Colonic mucosa (tissue), 4 donors: ENCODE data around the gene PBX4. TPM values are rescaled to one million over a fixed set of nuclear protein-coding genes. Genes with fewer than 3 reads are reported as not detected.

Experiments
- DNase-seq: peaks from one replicate; pipeline ENCODE4 v3.0.0-alpha.2; 2020
- H3K27ac ChIP-seq: fragments of 200-600 bp; one replicate; pipeline ENCODE4 v1.8.0; 2021
- H3K27me3 ChIP-seq: fragments of 200-600 bp; one replicate; pipeline ENCODE4 v1.8.0; 2021
- H3K36me3 ChIP-seq: fragments of 200-600 bp; one replicate; pipeline ENCODE4 v1.8.0; 2021
- H3K4me1 ChIP-seq: fragments of 200-600 bp; one replicate; pipeline ENCODE4 v1.8.0; 2021; ENCODE audit warnings: mild to moderate bottlenecking
- H3K4me3 ChIP-seq: fragments of 200-600 bp; one replicate; pipeline ENCODE4 v1.8.0; 2021
- H3K9ac ChIP-seq, 2 donors: one replicate each; pipeline ENCODE4 v1.7.0; 2013; ENCODE audit warnings: control low read depth in 2 of 2, low read depth in 2 of 2, low read length in 2 of 2
- H3K9me3 ChIP-seq: fragments of 200-600 bp; one replicate; pipeline ENCODE4 v1.8.0; 2021
- intact Hi-C: fragments of 100-400 bp; cut with DNase I; formaldehyde crosslinking; loops from one replicate; pipeline ENCODE4 v1.14.1; 2022
- total RNA-seq, 2 donors: library from RNA; stranded (reverse); fragmentation: NEBNext Ultra II Directional in 1 of 2; extraction: Animal tissue kit (Norgen Biotek cat#: 25700) in 1 of 2; gene quantifications; one replicate each; pipeline ENCODE4 v1.2.1, GENCODE V29; 2021
- TF ChIP-seq, protein P1 (sequence below): fragments of 200-600 bp; IDR thresholded peaks from one replicate; pipeline ENCODE4 v1.8.0; 2022; ENCODE audit warnings: antibody characterized with exemption, mild to moderate bottlenecking
- donor health status: healthy.
- donor health status: DM: no; HTN: no; CAD: no.
- donor health status: DM: no; HTN: no; CAD: no.

PBX4 gene
- total RNA-seq, 2 donors from 2014 or later: 2.3 to 4.9 TPM

DNA sequence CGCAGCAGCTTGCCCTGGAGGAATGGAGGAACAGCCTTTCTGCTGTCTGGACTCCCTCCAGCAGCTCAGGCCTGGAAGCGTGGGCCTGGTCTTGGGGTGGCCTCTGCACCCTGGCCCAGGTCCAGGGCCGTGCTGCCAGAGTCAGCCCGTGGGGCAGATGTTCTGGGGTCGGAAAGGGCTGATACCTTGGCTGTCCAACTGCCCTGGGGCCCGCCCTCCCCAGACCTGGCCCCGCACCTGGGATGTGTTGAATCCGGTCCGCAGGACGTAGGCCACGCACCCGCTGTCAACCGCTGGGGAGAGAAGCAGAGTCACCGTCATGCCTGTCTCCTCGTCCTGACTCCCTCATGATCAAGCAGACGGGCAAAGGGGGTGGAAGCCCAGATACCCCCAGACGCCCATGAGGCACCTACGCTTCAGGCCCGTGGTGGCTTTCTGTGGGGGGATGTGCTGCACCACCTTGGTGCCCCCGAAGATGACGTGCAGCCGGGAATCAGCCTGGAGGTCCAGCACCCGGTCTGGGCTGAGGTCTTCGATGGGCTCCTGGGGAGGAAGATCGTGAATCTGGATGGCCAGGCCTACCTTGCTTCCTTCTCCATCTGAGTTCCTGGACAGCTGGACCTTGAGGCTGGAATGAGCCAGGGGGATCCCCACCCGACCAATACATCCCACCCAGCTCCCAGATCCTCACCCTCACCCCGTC, 37.3 kb upstream of the PBX4 start:
- TF ChIP-seq, protein P1, sequence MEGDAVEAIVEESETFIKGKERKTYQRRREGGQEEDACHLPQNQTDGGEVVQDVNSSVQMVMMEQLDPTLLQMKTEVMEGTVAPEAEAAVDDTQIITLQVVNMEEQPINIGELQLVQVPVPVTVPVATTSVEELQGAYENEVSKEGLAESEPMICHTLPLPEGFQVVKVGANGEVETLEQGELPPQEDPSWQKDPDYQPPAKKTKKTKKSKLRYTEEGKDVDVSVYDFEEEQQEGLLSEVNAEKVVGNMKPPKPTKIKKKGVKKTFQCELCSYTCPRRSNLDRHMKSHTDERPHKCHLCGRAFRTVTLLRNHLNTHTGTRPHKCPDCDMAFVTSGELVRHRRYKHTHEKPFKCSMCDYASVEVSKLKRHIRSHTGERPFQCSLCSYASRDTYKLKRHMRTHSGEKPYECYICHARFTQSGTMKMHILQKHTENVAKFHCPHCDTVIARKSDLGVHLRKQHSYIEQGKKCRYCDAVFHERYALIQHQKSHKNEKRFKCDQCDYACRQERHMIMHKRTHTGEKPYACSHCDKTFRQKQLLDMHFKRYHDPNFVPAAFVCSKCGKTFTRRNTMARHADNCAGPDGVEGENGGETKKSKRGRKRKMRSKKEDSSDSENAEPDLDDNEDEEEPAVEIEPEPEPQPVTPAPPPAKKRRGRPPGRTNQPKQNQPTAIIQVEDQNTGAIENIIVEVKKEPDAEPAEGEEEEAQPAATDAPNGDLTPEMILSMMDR: no peak
- intact Hi-C loops: no loop called here
- Histone ChIP-seq H3K9ac (no peak overlapping the region), H3K4me3 (no peak overlapping the region), H3K27ac (no peak overlapping the region), H3K9me3 (no peaks in the 10 kb centered on the region), H3K36me3 (peaks cover 34% of the 10 kb centered on the region), H3K27me3 (no peaks in the 10 kb centered on the region), H3K4me1 (no peaks in the 10 kb centered on the region)
- DNase-seq: no peak

DNA sequence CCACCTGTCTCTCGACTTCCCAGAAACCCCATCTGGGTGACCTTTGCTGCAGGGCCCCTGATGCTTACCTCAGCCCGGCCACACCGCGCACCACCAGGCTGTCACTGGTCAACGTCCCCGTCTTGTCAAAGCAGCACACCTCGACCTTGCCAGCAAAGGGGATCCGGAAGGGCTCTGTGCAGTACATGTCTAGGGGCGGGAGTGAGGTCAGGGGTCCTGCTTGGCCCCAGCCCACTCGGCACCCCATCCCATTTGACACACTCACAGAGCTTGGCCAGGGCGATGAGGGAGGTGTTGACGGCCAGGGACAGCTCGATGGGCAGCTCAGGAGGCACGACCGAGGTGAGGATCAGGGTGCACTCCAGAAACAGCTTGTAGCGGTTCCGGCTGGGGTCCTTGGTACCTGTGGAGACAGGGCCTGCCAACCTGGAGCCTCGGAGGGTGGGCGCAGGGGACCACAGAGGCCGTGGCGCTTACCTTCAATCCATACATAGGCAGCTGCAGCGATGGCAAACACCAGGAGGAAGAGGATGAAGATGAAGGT, 36.6 kb upstream of the PBX4 start:
- H3K27ac ChIP-seq: no peak overlapping the region
- H3K9ac ChIP-seq: no peak overlapping the region
- no peaks in the 10 kb centered on the region for H3K9me3 ChIP-seq
- no peak overlapping the region for H3K4me3 ChIP-seq
- TF ChIP-seq, protein P1: no peak
- H3K36me3 ChIP-seq: peaks cover 34% of the 10 kb centered on the region
- no peaks in the 10 kb centered on the region for H3K4me1 ChIP-seq
- intact Hi-C loops: no loop called here
- DNase-seq: no peak
- H3K27me3 ChIP-seq: no peaks in the 10 kb centered on the region

GRCh38 chr19:19654441-19654840, 36.0 kb upstream of the PBX4 start:
- TF ChIP-seq, protein P1: no peak
- Histone ChIP-seq H3K36me3 (peaks cover 34% of the 10 kb centered on the region), H3K4me3 (no peak overlapping the region), H3K9me3 (no peaks in the 10 kb centered on the region), H3K27me3 (no peaks in the 10 kb centered on the region), H3K27ac (no peak overlapping the region), H3K4me1 (no peaks in the 10 kb centered on the region), H3K9ac (no peak overlapping the region)
- no peak for DNase-seq
- intact Hi-C loops: no loop called here

DNA sequence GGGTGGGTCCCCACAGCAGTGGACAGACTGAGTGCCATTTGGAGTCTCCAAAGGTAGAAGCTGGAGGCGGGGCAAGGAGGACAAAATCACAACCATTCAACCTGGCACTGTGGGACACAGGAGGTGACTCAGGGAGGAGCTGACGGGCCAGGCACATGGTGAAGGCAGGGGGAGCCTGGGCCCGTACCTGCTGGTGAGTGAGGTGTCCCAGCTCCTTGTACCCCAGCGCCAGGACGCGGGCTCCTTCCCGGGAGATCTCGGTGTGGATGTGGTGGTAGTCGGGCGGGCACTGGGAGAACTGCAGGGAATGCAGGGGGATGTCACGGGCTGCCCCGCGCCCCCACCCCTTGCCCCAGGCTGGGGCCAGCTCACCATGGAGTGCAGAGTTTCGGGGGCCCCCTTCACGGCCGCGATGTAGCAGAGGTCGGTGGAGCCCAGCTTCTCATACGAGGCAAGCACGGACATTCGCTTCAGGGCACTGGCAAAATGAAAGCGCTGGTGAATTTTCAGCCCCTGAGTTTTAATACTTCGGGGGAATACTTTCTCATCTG, 35.2 kb upstream of the PBX4 start:
- H3K4me1 ChIP-seq: no peaks in the 10 kb centered on the region
- no peaks in the 10 kb centered on the region for H3K27me3 ChIP-seq
- H3K27ac ChIP-seq: no peak overlapping the region
- TF ChIP-seq, protein P1: no peak
- peaks cover 31% of the 10 kb centered on the region for H3K36me3 ChIP-seq
- H3K4me3 ChIP-seq: no peak overlapping the region
- H3K9me3 ChIP-seq: no peaks in the 10 kb centered on the region
- no peak overlapping the region for H3K9ac ChIP-seq
- DNase-seq: no peak
- intact Hi-C loops: no loop called here

- no peak overlapping the region for H3K9ac ChIP-seq
- H3K4me1 ChIP-seq: no peaks in the 10 kb centered on the region
- no peak overlapping the region for H3K4me3 ChIP-seq
- intact Hi-C loops: no loop called here
- no peak for DNase-seq
- no peaks in the 10 kb centered on the region for H3K27me3 ChIP-seq
- H3K27ac ChIP-seq: no peak overlapping the region
- no peaks in the 10 kb centered on the region for H3K9me3 ChIP-seq
- peaks cover 26% of the 10 kb centered on the region for H3K36me3 ChIP-seq
- TF ChIP-seq, protein P1: no peak
Observed at GRCh38 chr19:19652482-19653295, 34.2 kb upstream of the PBX4 start.
